Measurements from ENCODE around the gene FBXO8. TPM values are rescaled to one million over a fixed set of nuclear protein-coding genes. Genes with fewer than 3 reads are reported as not detected.

FBXO8 gene
- polyA plus RNA-seq, 2 of the 4 experiments (the other 2 are of a cell fraction): 10.3 to 19.5 TPM

DNA sequence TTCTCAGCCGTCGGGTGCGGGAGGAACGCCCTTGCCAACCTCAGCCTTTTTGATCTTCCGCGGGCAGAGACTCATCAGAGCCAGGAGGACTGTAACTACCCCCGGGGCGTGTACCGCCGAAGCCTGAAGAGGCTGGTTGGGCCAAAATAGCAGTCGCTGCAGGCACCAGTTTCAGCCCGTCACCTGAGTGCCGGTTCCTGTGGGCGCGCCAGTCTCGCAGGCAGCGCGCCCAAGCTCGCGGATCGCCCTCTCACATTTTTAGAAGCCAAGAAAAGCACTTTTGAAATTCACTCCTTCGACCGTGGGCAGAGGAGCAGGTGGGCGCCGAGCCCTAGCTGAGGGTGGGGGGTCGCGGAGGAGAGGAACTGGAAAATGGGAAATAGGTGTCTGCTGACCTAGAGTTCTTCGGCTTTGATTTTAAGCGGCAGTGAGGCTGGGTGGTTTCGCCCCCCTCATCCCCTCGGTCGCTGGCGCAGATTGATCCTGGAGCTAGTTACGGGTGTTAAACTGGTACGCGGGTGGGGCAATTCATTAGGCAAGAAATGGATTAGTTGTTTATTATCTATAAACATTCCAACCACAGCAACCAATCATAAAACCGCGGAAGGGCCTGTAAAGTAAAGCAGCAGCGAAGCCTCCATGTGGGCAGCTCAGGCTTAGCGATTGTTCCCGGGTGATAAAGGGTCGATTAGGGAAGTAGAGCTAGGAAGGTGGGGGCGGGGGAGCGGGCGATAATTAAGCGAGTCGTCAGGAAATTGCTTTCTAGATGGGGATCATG lies 69.2 kb downstream of the FBXO8 start:
- POLR2A ChIA-PET: interaction anchor here (0.6 kb wide), 1 partner anchor 24 kb away, joined by 4 read pairs; no protein-coding TSS in a partner anchor
- Histone ChIP-seq H3K27ac (no peak overlapping the region), H3K4me3 (no peak overlapping the region), H3K4me2 (no peak overlapping the region), H3K9me3 (no peaks in the 10 kb centered on the region), H3K4me1 (peaks cover 4% of the 10 kb centered on the region; the same call in 1 of the 3 replicates)
- ATAC-seq (no peak), DNase-seq (ENCODE audit: low read depth in 1 of 2, low spot score in 1 of 2) (no peak), FAIRE-seq (no peak)
- TF ChIP-seq MYC (IDR thresholded peaks at IDR 0.05; ENCODE audit: borderline replicate concordance, low read length) (no peak), KDM5A (IDR thresholded peaks at IDR 0.05) (no peak), ESRRA (IDR thresholded peaks at IDR 0.05; ENCODE audit: borderline replicate concordance, low read length) (no peak), GATA3 (IDR thresholded peaks at IDR 0.05; ENCODE audit: borderline replicate concordance) (no peak), RCOR1 (IDR thresholded peaks at IDR 0.05; ENCODE audit: low read depth, low read length) (no peak), HOXB13 (CRISPR knock-in tag; IDR thresholded peaks at IDR 0.05; ENCODE audit: low read depth) (no peak), HOXB5 (CRISPR knock-in tag; IDR thresholded peaks at IDR 0.05) (no peak), TFCP2L1 (CRISPR knock-in tag; IDR thresholded peaks at IDR 0.05) (no peak), POLR2A (IDR thresholded peaks at IDR 0.05; ENCODE audit: low read length) (no peak)
- TF ChIP-seq, protein P1, sequence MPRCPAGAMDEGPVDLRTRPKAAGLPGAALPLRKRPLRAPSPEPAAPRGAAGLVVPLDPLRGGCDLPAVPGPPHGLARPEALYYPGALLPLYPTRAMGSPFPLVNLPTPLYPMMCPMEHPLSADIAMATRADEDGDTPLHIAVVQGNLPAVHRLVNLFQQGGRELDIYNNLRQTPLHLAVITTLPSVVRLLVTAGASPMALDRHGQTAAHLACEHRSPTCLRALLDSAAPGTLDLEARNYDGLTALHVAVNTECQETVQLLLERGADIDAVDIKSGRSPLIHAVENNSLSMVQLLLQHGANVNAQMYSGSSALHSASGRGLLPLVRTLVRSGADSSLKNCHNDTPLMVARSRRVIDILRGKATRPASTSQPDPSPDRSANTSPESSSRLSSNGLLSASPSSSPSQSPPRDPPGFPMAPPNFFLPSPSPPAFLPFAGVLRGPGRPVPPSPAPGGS (IDR thresholded peaks at IDR 0.05): no peak
- TF ChIP-seq, protein P2, sequence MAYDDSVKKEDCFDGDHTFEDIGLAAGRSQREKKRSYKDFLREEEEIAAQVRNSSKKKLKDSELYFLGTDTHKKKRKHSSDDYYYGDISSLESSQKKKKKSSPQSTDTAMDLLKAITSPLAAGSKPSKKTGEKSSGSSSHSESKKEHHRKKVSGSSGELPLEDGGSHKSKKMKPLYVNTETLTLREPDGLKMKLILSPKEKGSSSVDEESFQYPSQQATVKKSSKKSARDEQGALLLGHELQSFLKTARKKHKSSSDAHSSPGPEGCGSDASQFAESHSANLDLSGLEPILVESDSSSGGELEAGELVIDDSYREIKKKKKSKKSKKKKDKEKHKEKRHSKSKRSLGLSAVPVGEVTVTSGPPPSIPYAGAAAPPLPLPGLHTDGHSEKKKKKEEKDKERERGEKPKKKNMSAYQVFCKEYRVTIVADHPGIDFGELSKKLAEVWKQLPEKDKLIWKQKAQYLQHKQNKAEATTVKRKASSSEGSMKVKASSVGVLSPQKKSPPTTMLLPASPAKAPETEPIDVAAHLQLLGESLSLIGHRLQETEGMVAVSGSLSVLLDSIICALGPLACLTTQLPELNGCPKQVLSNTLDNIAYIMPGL (CRISPR knock-in tag; IDR thresholded peaks at IDR 0.05; ENCODE audit: borderline replicate concordance): no peak
- 94% methylated on average over 43 of the region's 47 CpGs for WGBS (ENCODE audit: missing lambda C conversion rate)
- CTCF ChIA-PET: no interaction called here

DNA sequence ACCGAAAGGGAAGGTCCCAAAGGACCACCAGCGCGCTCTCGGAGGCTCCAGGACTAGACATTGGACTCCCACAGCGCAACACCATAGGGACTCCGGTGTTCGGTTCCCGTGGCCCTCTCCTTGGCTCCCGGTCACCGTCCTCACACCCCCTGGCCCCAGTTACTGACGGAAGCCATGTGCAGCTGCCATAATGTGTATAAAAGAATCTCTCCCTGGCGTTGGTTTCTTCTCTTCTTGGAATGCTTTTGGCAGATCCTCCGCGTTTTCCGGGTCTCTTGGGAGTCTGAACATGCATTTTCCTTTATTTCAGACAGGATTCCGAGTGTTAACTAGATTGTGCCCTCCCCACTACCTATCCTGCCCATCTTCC lies 69.8 kb downstream of the FBXO8 start:
- no peak overlapping the region for H3K27ac ChIP-seq
- WGBS (ENCODE audit: missing lambda C conversion rate): 89% methylated on average over 16 of the region's 16 CpGs
- ChIA-PET POLR2A (no interaction called here), CTCF (no interaction called here)
- H3K4me3 ChIP-seq: no peak overlapping the region
- FAIRE-seq (no peak), DNase-seq (ENCODE audit: low read depth in 1 of 2, low spot score in 1 of 2) (no peak), ATAC-seq (no peak)
- no peaks in the 10 kb centered on the region for H3K9me3 ChIP-seq
- TF ChIP-seq JUNB (IDR thresholded peaks at IDR 0.05) (no peak), HOXA7 (CRISPR knock-in tag; IDR thresholded peaks at IDR 0.05) (no peak), KDM5A (IDR thresholded peaks at IDR 0.05) (no peak), HDAC2 (IDR thresholded peaks at IDR 0.05) (no peak), BHLHE40 (IDR thresholded peaks at IDR 0.05; ENCODE audit: low read depth, low read length) (no peak), RAD21 (conservative IDR thresholded peaks at IDR 0.05 in 1 of 2, IDR thresholded peaks at IDR 0.05 in 1 of 2) (no peak), HOXB5 (CRISPR knock-in tag; IDR thresholded peaks at IDR 0.05) (no peak), GATA3 (IDR thresholded peaks at IDR 0.05; ENCODE audit: borderline replicate concordance) (no peak), MYC (IDR thresholded peaks at IDR 0.05; ENCODE audit: borderline replicate concordance, low read length) (no peak), RNF2 (IDR thresholded peaks at IDR 0.05; ENCODE audit: borderline replicate concordance, low read depth) (no peak)
- TF ChIP-seq, protein P3, sequence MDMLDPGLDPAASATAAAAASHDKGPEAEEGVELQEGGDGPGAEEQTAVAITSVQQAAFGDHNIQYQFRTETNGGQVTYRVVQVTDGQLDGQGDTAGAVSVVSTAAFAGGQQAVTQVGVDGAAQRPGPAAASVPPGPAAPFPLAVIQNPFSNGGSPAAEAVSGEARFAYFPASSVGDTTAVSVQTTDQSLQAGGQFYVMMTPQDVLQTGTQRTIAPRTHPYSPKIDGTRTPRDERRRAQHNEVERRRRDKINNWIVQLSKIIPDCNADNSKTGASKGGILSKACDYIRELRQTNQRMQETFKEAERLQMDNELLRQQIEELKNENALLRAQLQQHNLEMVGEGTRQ (IDR thresholded peaks at IDR 0.05): no peak
- TF ChIP-seq, protein P4, sequence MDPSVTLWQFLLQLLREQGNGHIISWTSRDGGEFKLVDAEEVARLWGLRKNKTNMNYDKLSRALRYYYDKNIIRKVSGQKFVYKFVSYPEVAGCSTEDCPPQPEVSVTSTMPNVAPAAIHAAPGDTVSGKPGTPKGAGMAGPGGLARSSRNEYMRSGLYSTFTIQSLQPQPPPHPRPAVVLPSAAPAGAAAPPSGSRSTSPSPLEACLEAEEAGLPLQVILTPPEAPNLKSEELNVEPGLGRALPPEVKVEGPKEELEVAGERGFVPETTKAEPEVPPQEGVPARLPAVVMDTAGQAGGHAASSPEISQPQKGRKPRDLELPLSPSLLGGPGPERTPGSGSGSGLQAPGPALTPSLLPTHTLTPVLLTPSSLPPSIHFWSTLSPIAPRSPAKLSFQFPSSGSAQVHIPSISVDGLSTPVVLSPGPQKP (IDR thresholded peaks at IDR 0.05; ENCODE audit: low read depth, low read length): no peak
- TF ChIP-seq, protein P5, sequence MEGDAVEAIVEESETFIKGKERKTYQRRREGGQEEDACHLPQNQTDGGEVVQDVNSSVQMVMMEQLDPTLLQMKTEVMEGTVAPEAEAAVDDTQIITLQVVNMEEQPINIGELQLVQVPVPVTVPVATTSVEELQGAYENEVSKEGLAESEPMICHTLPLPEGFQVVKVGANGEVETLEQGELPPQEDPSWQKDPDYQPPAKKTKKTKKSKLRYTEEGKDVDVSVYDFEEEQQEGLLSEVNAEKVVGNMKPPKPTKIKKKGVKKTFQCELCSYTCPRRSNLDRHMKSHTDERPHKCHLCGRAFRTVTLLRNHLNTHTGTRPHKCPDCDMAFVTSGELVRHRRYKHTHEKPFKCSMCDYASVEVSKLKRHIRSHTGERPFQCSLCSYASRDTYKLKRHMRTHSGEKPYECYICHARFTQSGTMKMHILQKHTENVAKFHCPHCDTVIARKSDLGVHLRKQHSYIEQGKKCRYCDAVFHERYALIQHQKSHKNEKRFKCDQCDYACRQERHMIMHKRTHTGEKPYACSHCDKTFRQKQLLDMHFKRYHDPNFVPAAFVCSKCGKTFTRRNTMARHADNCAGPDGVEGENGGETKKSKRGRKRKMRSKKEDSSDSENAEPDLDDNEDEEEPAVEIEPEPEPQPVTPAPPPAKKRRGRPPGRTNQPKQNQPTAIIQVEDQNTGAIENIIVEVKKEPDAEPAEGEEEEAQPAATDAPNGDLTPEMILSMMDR (IDR thresholded peaks at IDR 0.05): no peak
- TF ChIP-seq, protein P2 (CRISPR knock-in tag; IDR thresholded peaks at IDR 0.05; ENCODE audit: borderline replicate concordance): no peak
- TF ChIP-seq, protein P6, sequence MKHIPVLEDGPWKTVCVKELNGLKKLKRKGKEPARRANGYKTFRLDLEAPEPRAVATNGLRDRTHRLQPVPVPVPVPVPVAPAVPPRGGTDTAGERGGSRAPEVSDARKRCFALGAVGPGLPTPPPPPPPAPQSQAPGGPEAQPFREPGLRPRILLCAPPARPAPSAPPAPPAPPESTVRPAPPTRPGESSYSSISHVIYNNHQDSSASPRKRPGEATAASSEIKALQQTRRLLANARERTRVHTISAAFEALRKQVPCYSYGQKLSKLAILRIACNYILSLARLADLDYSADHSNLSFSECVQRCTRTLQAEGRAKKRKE (CRISPR knock-in tag; IDR thresholded peaks at IDR 0.05; ENCODE audit: low read depth): no peak
- peaks cover 4% of the 10 kb centered on the region; the same call in 1 of the 3 replicates for H3K4me1 ChIP-seq
- no peak overlapping the region for H3K4me2 ChIP-seq
